NK-92 treated with Interleukin-12 subunit alpha and Interleukin-12 subunit beta, amount 100 ng/mL, for 24 hours (cell line): Measurements from ENCODE around the gene TMEM37.

Source experiments
- DNase-seq: peaks from one replicate; lab custom pipeline; 2025; lab: John Stamatoyannopoulos, UW

The TMEM37 gene

GRCh38 chr2:119433636-119434327 lies 2.1 kb downstream of the TMEM37 start:
- no peak for DNase-seq

GRCh38 chr2:119434664-119435063 lies 3.0 kb downstream of the TMEM37 start:
- no peak for DNase-seq

DNA sequence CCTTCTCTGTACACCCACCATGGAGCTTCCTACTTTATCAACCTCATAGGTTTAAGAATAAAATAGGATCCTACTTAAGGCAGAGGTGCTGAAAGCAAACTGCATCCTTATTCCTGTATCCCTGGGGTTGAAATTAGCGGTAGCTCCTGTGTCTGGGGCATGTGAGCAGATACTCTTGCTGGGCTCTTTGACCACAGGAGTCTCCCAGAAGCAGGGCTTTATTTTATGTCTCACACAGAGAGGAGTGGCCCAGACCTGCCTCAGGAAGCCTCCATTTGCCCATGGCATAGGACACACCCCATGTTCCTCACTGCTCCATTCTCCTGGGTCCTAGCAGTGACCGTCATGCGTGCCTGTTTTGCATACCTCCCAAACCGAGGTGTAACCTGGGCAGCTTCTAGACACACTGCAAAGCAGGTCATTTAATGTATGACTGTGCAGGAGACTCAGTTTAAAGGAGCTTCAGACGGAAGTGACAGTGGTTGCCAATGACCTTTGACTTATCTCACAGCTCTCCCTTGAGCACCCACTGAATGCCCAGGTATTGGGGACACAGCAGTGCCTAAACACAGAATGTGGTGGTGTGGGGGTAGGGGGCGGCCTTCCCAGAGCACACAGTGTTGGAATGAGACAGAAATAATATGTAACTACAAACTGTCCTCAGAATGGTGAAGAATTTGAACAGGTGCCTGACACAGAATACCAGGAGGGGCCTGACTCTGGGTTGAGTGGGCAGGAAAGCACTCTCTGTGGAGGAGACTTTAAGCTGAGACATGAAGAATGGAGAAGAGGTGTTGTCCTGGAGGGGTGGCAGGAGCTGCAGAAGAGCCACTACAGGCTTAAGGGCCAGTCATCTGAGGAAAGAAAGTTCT lies 3.7 kb downstream of the TMEM37 start:
- DNase-seq = no peak

DNA sequence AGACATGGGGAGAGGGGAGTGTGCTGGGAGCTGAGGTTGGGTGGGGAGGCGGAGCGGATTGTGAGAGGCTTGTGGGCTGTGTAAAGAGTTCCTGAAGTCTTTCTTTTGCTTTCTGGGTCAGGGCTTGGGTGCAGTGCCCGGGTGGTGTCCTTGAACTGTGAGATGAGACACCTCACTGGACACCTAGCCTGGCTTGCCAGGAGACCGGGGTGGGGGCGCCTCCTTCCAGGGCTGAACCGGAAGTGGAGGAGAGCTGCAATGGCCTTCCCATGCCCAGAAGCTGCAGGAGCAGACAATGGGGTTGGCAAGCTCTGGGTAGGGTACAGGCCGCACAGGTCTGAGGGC lies 4.3 kb downstream of the TMEM37 start:
- no peak for DNase-seq

GRCh38 chr2:119436993-119437772 lies 5.5 kb downstream of the TMEM37 start:
- no peak for DNase-seq

GRCh38 chr2:119438128-119438656 lies 6.5 kb downstream of the TMEM37 start:
- no peak for DNase-seq

- DNase-seq = no peak
These were observed 7.2 kb downstream of the TMEM37 start for GRCh38 chr2:119438726-119439284.

- DNase-seq = no peak
These were observed 8.2 kb downstream of the TMEM37 start for GRCh38 chr2:119439574-119440500.

DNA sequence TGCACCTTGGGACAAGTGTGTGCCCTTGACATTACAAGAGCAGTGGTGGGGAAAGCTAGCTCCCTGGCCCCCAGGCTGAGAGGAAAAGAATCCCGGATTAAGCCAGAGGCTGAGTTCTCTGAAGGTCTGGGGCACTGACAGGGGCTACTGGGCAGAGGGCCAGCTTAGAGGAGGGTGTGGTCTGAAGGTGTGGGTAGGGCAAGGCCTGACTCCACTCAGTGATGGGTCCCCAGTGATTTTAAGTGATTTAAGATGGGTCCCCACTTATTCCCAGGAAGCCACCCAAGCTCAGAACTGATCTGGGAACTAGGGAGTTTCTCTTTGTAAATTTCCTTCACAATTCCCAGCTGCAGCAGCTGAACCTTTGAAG lies 8.8 kb downstream of the TMEM37 start:
- DNase-seq = no peak

GRCh38 chr2:119440873-119441272 lies 9.2 kb downstream of the TMEM37 start:
- DNase-seq = no peak

GRCh38 chr2:119441376-119442225 lies 9.9 kb downstream of the TMEM37 start:
- no peak for DNase-seq

DNA sequence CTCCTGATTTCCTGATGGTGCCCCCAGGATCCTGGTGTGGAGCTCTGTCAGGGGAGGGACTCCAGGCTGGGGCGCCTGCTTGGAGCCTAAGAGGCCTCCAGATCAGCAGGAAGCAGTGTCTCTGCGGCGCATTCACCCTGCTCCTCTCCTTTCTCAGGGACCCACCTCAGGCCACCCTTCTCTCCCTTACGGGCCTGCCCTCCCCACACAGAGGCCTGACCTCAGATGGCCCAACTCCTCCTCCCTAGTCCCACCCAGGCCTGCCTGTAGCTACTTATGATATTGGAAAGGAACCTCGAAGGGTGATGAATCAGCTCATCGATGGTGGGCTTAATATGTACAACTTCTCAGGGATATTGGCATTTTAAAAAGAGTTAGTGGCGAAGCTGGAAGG lies 10.6 kb downstream of the TMEM37 start:
- DNase-seq = no peak

GRCh38 chr2:119442850-119443249 lies 11.2 kb downstream of the TMEM37 start:
- DNase-seq = no peak

GRCh38 chr2:119446037-119446436 lies 14.4 kb downstream of the TMEM37 start:
- no peak for DNase-seq

GRCh38 chr2:119448427-119449141 lies 16.9 kb downstream of the TMEM37 start:
- no peak for DNase-seq

DNA sequence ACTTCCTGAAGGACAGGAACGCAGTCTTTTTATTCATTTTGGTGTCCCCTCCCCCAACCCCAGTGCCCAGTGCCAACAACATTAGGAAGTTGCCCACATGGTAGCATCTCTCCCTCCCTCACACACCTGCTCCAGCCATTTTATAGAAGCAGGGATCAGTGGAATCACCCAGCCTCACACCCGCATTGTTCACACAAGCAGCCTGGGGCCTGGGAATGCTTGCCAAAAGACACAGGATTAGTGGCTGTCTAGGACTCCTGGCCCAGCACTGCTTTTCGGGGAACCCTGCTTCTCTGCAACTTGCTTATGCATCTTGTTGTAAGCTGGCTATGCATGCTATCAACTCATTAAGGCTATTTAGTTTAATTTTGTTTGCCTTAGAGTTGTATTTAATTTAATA lies 17.9 kb downstream of the TMEM37 start:
- DNase-seq = no peak

GRCh38 chr2:119451336-119452050 lies 19.8 kb downstream of the TMEM37 start:
- no peak for DNase-seq

- DNase-seq = no peak
These were observed 22.4 kb downstream of the TMEM37 start for GRCh38 chr2:119453972-119454593.
